ENCODE data around the gene KRT3. TPM values are rescaled to one million over a fixed set of nuclear protein-coding genes. Genes with fewer than 3 reads are reported as not detected.

Gene KRT3
- total RNA-seq, 4 donors from 2014 or later = not detected

DNA sequence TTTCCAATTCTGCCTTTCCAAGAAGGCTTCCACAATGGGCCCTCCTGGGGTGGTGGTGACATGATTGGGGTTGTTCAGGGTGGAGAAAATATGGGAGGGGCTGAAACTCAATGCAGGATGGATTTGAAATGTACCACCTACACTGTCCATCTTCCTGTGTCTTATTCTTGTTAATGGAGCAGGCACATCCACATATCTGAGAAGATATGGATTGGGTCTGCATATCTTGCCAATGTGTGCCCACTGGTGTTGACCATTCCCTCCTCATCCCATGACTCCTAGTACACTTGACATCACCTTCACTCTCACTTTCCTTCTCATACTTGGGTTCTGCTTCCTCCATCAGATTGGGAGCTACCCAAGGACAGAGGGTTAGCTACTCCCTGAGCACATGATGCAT is 26.0 kb downstream of the KRT3 start:
- Histone ChIP-seq H3K36me3 (no peaks in the 10 kb centered on the region), H3K4me3 (no peak overlapping the region), H3K27ac (replicated peaks in 1 of 4) (no peak overlapping the region), H3K27me3 (peaks cover 0 to 4% (median 0%) of the 10 kb centered on the region in 4 donors), H3K4me1 (no peaks in the 10 kb centered on the region), H3K9me3 (no peaks in the 10 kb centered on the region)
- intact Hi-C loops (cut with DNase I) = no loop called here
- no peak for TF ChIP-seq EP300 (IDR thresholded peaks at IDR 0.05)
- no peak for TF ChIP-seq POLR2AphosphoS5 (IDR thresholded peaks at IDR 0.05)
- no peak for TF ChIP-seq CTCF (IDR thresholded peaks at IDR 0.05)
- no peak for TF ChIP-seq POLR2A (IDR thresholded peaks at IDR 0.05; ENCODE audit: low read depth)
- DNase-seq (ENCODE audit: extremely low spot score) = no peak

GRCh38 chr12:52769354-52769753 is 26.6 kb downstream of the KRT3 start:
- 71% methylated on average over 3 of the region's 3 CpGs for WGBS
- H3K9me3 ChIP-seq = no peaks in the 10 kb centered on the region
- intact Hi-C loops (cut with DNase I) = no loop called here
- H3K36me3 ChIP-seq = no peaks in the 10 kb centered on the region
- no peaks in the 10 kb centered on the region for H3K4me1 ChIP-seq
- TF ChIP-seq EP300 (IDR thresholded peaks at IDR 0.05) = no peak
- no peak for TF ChIP-seq CTCF (IDR thresholded peaks at IDR 0.05)
- TF ChIP-seq POLR2AphosphoS5 (IDR thresholded peaks at IDR 0.05) = no peak
- no peak for TF ChIP-seq POLR2A (IDR thresholded peaks at IDR 0.05; ENCODE audit: low read depth)
- H3K27me3 ChIP-seq = no peaks in the 10 kb centered on the region
- H3K4me3 ChIP-seq = no peak overlapping the region
- no peak overlapping the region for H3K27ac ChIP-seq (replicated peaks in 1 of 4)
- no peak for DNase-seq (ENCODE audit: extremely low spot score)

- Histone ChIP-seq H3K4me1 (no peaks in the 10 kb centered on the region), H3K27me3 (no peaks in the 10 kb centered on the region), H3K27ac (replicated peaks in 1 of 4) (no peak overlapping the region), H3K36me3 (no peaks in the 10 kb centered on the region), H3K4me3 (no peak overlapping the region), H3K9me3 (no peaks in the 10 kb centered on the region)
- intact Hi-C loops (cut with DNase I) = no loop called here
- DNase-seq (ENCODE audit: extremely low spot score) = no peak
- 88% methylated on average over 9 of the region's 10 CpGs for WGBS
- TF ChIP-seq POLR2A (IDR thresholded peaks at IDR 0.05; ENCODE audit: low read depth) (no peak), CTCF (IDR thresholded peaks at IDR 0.05) (no peak), EP300 (IDR thresholded peaks at IDR 0.05) (no peak), POLR2AphosphoS5 (IDR thresholded peaks at IDR 0.05) (no peak)
These were observed 27.3 kb downstream of the KRT3 start for GRCh38 chr12:52768479-52769200.

DNA sequence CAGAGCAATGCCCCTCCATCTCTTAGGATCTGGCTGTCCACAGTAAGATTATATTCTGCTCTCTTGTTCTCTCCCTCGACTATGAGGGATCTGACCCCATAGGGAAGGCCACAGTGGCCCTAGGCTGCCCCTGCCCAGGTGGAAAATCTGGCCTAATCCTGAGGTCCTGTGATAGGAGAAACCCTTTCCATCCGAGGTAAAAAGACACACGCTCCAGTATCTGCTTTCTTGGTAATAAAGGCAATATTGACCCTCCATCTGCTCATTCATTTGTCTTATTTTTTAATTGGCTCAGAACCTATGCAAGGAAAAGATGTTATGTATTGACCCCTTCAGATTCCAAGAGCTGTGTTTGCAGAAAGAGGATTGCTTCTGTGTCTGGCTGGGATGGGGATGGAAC is 28.5 kb downstream of the KRT3 start:
- H3K4me3 ChIP-seq = no peak overlapping the region
- no peaks in the 10 kb centered on the region for H3K27me3 ChIP-seq
- no peaks in the 10 kb centered on the region for H3K9me3 ChIP-seq
- H3K4me1 ChIP-seq = no peaks in the 10 kb centered on the region
- no peak for DNase-seq (ENCODE audit: extremely low spot score)
- no peaks in the 10 kb centered on the region for H3K36me3 ChIP-seq
- intact Hi-C loops (cut with DNase I) = no loop called here
- no peak overlapping the region for H3K27ac ChIP-seq (replicated peaks in 1 of 4)
- TF ChIP-seq POLR2AphosphoS5 (IDR thresholded peaks at IDR 0.05) (no peak), CTCF (IDR thresholded peaks at IDR 0.05) (no peak), EP300 (IDR thresholded peaks at IDR 0.05) (no peak), POLR2A (IDR thresholded peaks at IDR 0.05; ENCODE audit: low read depth) (no peak)
- WGBS = 50% methylated on average over 3 of the region's 3 CpGs

GRCh38 chr12:52767020-52767379 is 28.9 kb downstream of the KRT3 start:
- WGBS = 100% methylated on average over 1 of the region's 1 CpG
- DNase-seq (ENCODE audit: extremely low spot score) = no peak
- H3K9me3 ChIP-seq = peaks cover 0 to 4% (median 2%) of the 10 kb centered on the region in 4 donors
- TF ChIP-seq POLR2A (IDR thresholded peaks at IDR 0.05; ENCODE audit: low read depth) (no peak), EP300 (IDR thresholded peaks at IDR 0.05) (no peak), CTCF (IDR thresholded peaks at IDR 0.05) (no peak), POLR2AphosphoS5 (IDR thresholded peaks at IDR 0.05) (no peak)
- H3K4me3 ChIP-seq = no peak overlapping the region
- no peaks in the 10 kb centered on the region for H3K4me1 ChIP-seq
- H3K27me3 ChIP-seq = no peaks in the 10 kb centered on the region
- intact Hi-C loops (cut with DNase I) = no loop called here
- no peaks in the 10 kb centered on the region for H3K36me3 ChIP-seq
- no peak overlapping the region for H3K27ac ChIP-seq (replicated peaks in 1 of 4)
